Osteocyte (in vitro differentiated cells): Measurements from ENCODE around the gene TTC28. TPM values are rescaled to one million over a fixed set of nuclear protein-coding genes. Genes with fewer than 3 reads are reported as not detected.

Experiments used
- DNase-seq: peaks from one replicate; pipeline ENCODE4 v3.0.0; 2021; ENCODE audit warnings: mixed read lengths; ENCODE audit not compliant: unreplicated experiment; ENCODE audit errors: extremely low spot score
- H3K27ac Mint-ChIP-seq: one replicate; pipeline ENCODE4 v1.8.0; 2021; ENCODE audit warnings: mild to moderate bottlenecking, mixed read lengths; ENCODE audit not compliant: unreplicated experiment
- H3K27me3 Mint-ChIP-seq: one replicate; pipeline ENCODE4 v1.8.0; 2021; ENCODE audit warnings: mixed read lengths; ENCODE audit not compliant: unreplicated experiment
- H3K36me3 Mint-ChIP-seq: one replicate; pipeline ENCODE4 v1.8.0; 2021; ENCODE audit warnings: mixed read lengths; ENCODE audit not compliant: unreplicated experiment
- H3K4me1 Mint-ChIP-seq: one replicate; pipeline ENCODE4 v1.8.0; 2021; ENCODE audit warnings: mixed read lengths; ENCODE audit not compliant: unreplicated experiment
- H3K4me3 Mint-ChIP-seq: one replicate; pipeline ENCODE4 v1.8.0; 2021; ENCODE audit warnings: mild to moderate bottlenecking, moderate library complexity, mixed read lengths; ENCODE audit not compliant: unreplicated experiment
- H3K9me3 Mint-ChIP-seq: one replicate; pipeline ENCODE4 v1.8.0; 2021; ENCODE audit warnings: mixed read lengths; ENCODE audit not compliant: unreplicated experiment
- total RNA-seq: library from RNA; stranded (reverse); gene quantifications from 2 replicates; pipeline ENCODE4 v1.2.1, GENCODE V29; 2021
- TF ChIP-seq, protein P1 (sequence below): fragments of 200-600 bp; sonication (generic); IDR thresholded peaks from 2 replicates; pipeline ENCODE4 v1.5.0; 2021; ENCODE audit warnings: antibody characterized with exemption, mild to moderate bottlenecking, moderate library complexity

TTC28 gene
- total RNA-seq, 1 donor from 2014 or later: 70.3 TPM

DNA sequence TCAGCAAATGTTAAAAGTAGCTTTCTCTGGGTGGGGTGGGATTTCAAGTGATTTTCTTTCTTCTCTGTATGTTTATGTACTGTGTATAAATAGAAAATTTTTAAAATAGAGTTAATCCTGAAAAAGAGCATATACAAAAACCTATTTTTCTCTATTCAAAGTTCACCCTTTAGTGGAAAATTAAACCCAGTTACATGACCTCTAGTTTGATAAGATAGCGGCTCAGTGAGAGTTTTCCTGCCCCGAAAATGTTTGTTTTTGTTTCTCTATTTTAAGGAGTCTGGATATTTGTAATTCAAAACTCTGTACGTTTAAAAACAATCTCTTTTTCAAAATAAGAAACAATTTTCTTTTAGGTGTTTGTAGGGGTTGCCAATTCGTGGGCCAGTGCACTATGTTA, 718.5 kb downstream of the TTC28 start:
- no peaks in the 10 kb centered on the region for H3K27me3 Mint-ChIP-seq
- no peak overlapping the region for H3K4me3 Mint-ChIP-seq
- TF ChIP-seq, protein P1, sequence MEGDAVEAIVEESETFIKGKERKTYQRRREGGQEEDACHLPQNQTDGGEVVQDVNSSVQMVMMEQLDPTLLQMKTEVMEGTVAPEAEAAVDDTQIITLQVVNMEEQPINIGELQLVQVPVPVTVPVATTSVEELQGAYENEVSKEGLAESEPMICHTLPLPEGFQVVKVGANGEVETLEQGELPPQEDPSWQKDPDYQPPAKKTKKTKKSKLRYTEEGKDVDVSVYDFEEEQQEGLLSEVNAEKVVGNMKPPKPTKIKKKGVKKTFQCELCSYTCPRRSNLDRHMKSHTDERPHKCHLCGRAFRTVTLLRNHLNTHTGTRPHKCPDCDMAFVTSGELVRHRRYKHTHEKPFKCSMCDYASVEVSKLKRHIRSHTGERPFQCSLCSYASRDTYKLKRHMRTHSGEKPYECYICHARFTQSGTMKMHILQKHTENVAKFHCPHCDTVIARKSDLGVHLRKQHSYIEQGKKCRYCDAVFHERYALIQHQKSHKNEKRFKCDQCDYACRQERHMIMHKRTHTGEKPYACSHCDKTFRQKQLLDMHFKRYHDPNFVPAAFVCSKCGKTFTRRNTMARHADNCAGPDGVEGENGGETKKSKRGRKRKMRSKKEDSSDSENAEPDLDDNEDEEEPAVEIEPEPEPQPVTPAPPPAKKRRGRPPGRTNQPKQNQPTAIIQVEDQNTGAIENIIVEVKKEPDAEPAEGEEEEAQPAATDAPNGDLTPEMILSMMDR: no peak
- peaks cover 33% of the 10 kb centered on the region for H3K4me1 Mint-ChIP-seq
- peaks cover 11% of the 10 kb centered on the region for H3K36me3 Mint-ChIP-seq
- no peak overlapping the region for H3K27ac Mint-ChIP-seq
- DNase-seq: no peak
- H3K9me3 Mint-ChIP-seq: no peaks in the 10 kb centered on the region

DNA sequence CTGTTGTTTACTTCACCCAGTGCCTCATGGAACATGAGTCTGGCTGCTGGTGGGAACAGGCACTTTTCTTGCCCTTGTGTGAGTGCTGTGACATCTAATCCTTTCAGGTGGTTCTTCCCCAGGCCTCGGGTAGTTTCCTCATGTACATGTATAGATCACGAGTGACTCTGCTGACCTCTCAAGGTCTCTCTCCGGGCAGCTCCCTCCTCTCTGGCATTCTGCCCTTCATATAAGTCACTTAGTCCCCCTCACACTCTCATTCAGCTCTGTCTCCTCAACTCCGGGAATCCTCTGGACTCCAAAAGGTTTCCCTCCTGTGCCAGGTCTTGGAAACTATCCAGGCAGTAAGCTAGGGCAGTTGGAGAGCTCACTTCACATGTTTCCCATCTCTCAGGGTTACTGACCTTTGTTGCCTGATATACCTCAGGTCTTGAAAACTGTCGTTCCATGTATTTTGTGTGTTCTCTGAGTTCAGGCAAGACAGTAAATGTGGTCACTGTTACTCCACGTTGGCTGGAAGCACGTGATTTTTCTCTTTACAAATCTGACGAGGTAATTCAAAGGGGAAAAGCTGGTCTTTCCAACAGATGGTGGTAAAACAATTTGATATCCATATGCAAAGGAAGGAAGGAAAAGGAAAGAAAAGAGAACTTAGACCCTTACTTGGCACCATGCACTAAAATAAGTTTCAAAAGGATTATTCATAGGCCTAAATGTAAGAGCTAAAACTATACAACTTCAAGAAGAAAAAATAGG, 720.1 kb downstream of the TTC28 start:
- Mint-ChIP-seq H3K4me3 (no peak overlapping the region), H3K27ac (no peak overlapping the region), H3K36me3 (peaks cover 14% of the 10 kb centered on the region), H3K4me1 (peaks cover 24% of the 10 kb centered on the region), H3K27me3 (no peaks in the 10 kb centered on the region), H3K9me3 (no peaks in the 10 kb centered on the region)
- TF ChIP-seq, protein P1: no peak
- DNase-seq: no peak

DNA sequence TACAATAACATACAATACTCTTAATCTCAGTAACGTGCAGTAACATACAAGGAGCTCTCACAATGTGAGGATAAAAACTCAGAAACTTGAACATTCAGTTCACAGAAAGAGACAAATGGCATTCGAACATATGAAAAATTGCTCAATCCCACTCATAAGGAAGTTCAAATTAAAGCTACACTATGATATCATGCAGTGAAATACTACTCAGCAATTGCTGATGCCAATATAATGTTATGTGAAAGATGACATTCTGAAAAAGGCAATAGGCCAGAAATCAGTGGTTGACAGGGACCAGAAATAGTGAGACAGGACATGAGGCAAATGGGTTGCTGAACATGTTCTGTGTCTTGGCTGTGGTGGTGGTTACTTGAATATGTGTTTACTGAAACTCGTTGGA, 726.9 kb downstream of the TTC28 start:
- H3K27me3 Mint-ChIP-seq: no peaks in the 10 kb centered on the region
- H3K27ac Mint-ChIP-seq: peak overlapping the region; percentile 9
- TF ChIP-seq, protein P1: no peak
- H3K36me3 Mint-ChIP-seq: peaks cover 12% of the 10 kb centered on the region
- DNase-seq: no peak
- H3K4me3 Mint-ChIP-seq: no peak overlapping the region
- peaks cover 16% of the 10 kb centered on the region for H3K4me1 Mint-ChIP-seq
- H3K9me3 Mint-ChIP-seq: no peaks in the 10 kb centered on the region

DNA sequence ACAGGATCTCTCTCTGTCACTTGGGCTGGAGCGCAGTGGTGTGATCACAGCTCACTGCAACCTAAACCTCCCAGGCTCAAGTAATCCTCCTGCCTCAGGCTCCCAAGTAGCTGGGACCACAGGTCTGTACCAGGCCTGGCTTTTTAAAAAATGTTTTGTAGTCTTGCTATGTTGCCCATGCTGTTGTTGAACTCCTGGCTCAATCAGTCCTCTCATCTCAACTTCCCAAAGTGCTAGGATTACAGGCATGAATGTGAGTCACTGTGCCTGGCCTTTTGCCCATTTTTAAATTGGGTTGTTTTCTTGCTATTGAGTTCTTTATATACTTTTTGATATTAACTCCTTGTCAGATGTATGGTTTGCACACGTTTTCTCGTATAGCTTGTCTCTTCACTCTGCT, 727.5 kb downstream of the TTC28 start:
- Mint-ChIP-seq H3K9me3 (no peaks in the 10 kb centered on the region), H3K36me3 (peaks cover 10% of the 10 kb centered on the region), H3K27me3 (no peaks in the 10 kb centered on the region), H3K27ac (peak overlapping the region; percentile 9), H3K4me1 (peaks cover 16% of the 10 kb centered on the region), H3K4me3 (no peak overlapping the region)
- TF ChIP-seq, protein P1: no peak
- no peak for DNase-seq

DNA sequence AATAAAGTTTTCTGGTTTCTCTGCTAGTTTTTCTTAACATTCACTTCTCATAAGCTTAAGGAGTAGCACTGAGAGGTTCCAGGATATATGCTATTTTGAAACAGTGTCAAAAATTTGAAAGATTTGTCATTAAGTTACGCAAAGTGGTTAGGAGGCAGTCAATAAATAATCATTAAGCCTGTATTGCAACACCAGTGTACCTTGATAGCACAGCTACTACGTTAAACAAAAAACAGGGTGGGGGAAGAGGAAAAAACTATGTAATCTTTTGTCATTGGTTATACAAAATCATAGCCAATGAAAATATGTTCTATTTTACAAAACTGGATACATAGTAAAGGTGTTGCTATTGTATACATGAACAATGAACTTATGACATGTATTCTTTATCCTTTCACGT, 730.2 kb downstream of the TTC28 start:
- H3K27me3 Mint-ChIP-seq: no peaks in the 10 kb centered on the region
- H3K4me3 Mint-ChIP-seq: no peak overlapping the region
- H3K36me3 Mint-ChIP-seq: peaks cover 7% of the 10 kb centered on the region
- no peaks in the 10 kb centered on the region for H3K9me3 Mint-ChIP-seq
- TF ChIP-seq, protein P1: no peak
- peaks cover 16% of the 10 kb centered on the region for H3K4me1 Mint-ChIP-seq
- DNase-seq: no peak
- H3K27ac Mint-ChIP-seq: no peak overlapping the region
